Bronchial epithelial cell (primary cell): Measurements from ENCODE around the gene RNFT2. TPM values are rescaled to one million over a fixed set of nuclear protein-coding genes. Genes with fewer than 3 reads are reported as not detected.

ENCODE experiments used
- DNase-seq: peaks from one replicate; pipeline ENCODE4 v3.0.0-alpha.2; 2010; ENCODE audit warnings: low read depth
- FAIRE-seq: peaks from 2 replicates; lab custom pipeline; 2011; peaks lifted over from hg19 to GRCh38; lab: Jason Lieb, UNC
- H3K27me3 ChIP-seq: 2 replicates; pipeline ENCODE4 v1.5.1; 2011; ENCODE audit warnings: low read length; ENCODE audit not compliant: control insufficient read depth, insufficient read depth
- H3K36me3 ChIP-seq: 2 replicates; pipeline ENCODE4 v1.5.1; 2011; ENCODE audit warnings: low read length; ENCODE audit not compliant: control insufficient read depth, insufficient read depth
- H3K4me3 ChIP-seq: 2 replicates; pipeline ENCODE4 v1.5.1; 2011; ENCODE audit warnings: mild to moderate bottlenecking, low read depth, low read length, control low read depth
- total RNA-seq: library from RNA; depleted of rRNA; stranded (reverse); fragments of >200 nt; gene quantifications from 2 replicates; pipeline ENCODE4 v1.2.1, GENCODE V29; 2014
- TF ChIP-seq, protein P1 (sequence below): IDR thresholded peaks from 2 replicates; pipeline ENCODE4 v1.5.1; 2011; ENCODE audit warnings: mild to moderate bottlenecking, moderate library complexity, low read length, control low read depth, inconsistent platforms; ENCODE audit not compliant: insufficient read depth, severe bottlenecking

The RNFT2 gene
- total RNA-seq, 1 donor from 2014 or later, result 0.26 TPM

DNA sequence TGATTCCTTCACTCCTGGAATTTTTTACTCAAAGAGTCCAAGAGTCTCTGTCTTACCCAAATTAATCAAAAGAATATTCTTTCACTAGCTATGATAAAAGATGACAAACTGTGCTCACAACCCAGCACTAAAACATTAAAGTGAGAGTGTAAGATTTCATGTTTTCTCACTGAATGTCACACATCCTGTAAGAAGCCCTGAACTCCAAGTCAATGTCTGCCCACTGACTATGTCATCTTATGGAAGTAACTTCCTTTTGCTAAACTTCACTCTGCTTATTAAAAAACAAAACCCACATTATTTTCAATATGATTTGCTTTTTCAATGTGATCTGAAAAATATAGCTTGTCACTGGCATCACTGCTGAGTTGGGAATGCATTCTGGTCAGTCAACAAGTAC is 15.9 kb upstream of the RNFT2 start:
- no peak for FAIRE-seq

DNA sequence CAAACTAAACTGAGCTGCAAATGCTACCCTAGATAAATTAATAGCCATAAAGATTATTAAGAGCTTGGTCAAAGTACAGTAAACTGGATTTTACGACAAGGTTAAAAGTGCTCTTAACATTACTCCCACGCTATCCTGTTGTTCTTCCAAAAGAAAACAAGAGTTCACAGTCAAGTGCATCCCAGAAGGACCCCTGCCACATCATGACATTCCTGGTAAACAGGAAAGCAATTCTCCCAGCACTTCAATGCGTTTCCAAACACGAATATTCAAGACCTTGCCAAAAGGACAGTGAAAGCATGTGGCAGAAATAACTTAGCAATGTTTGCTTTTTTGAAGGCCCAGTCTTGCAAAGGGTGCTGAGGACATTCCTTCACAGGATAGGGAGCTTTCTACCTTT is 11.4 kb upstream of the RNFT2 start:
- TF ChIP-seq, protein P1, sequence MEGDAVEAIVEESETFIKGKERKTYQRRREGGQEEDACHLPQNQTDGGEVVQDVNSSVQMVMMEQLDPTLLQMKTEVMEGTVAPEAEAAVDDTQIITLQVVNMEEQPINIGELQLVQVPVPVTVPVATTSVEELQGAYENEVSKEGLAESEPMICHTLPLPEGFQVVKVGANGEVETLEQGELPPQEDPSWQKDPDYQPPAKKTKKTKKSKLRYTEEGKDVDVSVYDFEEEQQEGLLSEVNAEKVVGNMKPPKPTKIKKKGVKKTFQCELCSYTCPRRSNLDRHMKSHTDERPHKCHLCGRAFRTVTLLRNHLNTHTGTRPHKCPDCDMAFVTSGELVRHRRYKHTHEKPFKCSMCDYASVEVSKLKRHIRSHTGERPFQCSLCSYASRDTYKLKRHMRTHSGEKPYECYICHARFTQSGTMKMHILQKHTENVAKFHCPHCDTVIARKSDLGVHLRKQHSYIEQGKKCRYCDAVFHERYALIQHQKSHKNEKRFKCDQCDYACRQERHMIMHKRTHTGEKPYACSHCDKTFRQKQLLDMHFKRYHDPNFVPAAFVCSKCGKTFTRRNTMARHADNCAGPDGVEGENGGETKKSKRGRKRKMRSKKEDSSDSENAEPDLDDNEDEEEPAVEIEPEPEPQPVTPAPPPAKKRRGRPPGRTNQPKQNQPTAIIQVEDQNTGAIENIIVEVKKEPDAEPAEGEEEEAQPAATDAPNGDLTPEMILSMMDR, result no peak
- no peaks in the 10 kb centered on the region for H3K27me3 ChIP-seq
- no peaks in the 10 kb centered on the region for H3K36me3 ChIP-seq
- no peak for FAIRE-seq
- H3K4me3 ChIP-seq, result no peak overlapping the region
- DNase-seq, result no peak

More for the DNA sequence above, 15.9 kb upstream of the RNFT2 start:
- TF ChIP-seq, protein P1, result no peak
- H3K36me3 ChIP-seq, result peaks cover 3% of the 10 kb centered on the region
- H3K4me3 ChIP-seq, result no peak overlapping the region
- H3K27me3 ChIP-seq, result no peaks in the 10 kb centered on the region
- no peak for DNase-seq

DNA sequence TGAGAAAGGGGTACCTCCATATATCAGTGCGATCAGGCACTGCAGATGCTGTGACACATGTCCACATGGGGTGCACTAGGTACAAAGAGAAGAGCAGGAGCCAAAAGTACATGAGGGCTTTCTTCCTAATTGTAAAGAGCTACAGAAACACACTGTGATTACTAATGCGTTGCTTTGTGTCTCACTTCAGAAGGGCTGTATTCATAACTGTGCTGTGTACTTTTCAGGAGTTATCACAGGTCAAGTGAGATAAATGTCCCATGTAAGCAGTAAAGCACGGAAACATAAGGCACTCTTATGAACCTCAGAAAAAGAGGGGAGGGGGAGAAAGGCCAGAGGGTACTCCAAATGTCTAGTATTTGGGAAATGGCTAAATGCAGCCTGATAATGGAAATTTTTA is 10.9 kb upstream of the RNFT2 start:
- DNase-seq, result no peak
- TF ChIP-seq, protein P1, result no peak
- H3K4me3 ChIP-seq, result no peak overlapping the region
- H3K36me3 ChIP-seq, result no peaks in the 10 kb centered on the region
- no peaks in the 10 kb centered on the region for H3K27me3 ChIP-seq
- no peak for FAIRE-seq

DNA sequence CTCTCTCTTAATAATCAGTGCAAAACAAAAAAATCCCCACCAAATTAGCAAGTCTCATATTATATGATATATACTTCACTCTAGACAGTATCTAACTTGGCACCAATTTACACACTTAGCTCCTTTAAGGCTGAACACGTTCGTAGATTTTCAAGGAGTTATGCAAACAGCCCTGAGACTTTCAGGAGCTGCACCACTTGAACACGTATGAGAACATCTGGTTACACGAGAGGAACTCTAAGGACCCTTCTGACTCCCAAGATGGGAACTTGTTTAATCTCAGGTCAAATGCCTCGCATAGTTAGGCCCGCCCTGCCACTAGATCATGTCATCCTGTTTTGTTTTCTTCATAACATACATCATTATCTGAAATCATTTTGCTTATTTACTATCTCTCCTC is 10.2 kb upstream of the RNFT2 start:
- Histone ChIP-seq H3K36me3 (no peaks in the 10 kb centered on the region), H3K27me3 (no peaks in the 10 kb centered on the region), H3K4me3 (no peak overlapping the region)
- FAIRE-seq (no peak), DNase-seq (no peak)
- TF ChIP-seq, protein P1, result no peak

DNA sequence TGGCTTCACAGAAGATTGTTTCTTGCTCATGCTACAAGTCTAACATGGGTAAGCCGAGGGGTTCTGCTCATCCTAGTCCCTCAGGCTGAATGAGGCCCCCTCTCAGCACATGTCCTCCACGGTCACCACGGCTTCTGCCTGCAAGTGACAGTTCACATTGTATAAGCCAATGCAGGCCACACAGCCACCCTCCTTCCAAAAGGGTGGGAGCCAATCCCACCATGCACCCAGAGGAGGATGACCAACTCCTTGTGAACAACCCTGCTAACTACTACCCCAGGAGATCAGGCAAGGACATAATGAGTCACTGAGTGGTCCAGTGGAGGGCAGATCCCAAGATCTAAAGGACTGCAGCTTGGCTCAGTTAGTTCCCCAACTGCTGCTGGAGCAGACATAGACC is 6.3 kb upstream of the RNFT2 start:
- peaks cover 7% of the 10 kb centered on the region for H3K36me3 ChIP-seq
- TF ChIP-seq, protein P1, result no peak
- FAIRE-seq, result no peak
- no peak for DNase-seq
- H3K4me3 ChIP-seq, result no peak overlapping the region
- H3K27me3 ChIP-seq, result no peaks in the 10 kb centered on the region

DNA sequence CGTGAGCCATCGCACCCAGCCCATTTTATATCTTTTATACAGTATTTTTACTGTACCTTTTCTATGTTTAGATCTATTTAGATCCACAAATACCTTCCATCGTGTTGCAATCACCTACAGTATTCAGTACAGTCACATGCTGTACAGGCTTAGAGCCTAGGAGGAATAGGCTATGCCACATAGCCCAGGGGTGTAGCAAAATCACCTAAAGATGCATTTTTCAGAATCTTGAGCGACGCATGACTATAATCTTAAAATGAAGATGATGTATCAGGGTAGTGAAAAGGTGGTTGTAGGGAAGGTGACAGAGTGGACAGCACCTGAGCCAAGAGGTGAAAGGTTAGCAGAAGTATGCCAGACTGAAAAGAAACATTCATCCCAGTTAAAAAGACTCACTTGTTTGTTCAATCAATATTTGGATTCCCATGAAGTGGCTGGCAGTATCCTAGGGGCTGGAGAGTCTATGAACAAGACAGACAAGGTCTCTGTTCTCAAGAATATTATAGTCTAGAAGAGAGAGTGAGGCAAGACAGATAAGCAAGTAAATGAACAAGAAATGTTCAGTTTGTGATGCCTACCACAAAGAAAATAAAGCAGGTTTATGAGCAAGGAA is 3.9 kb upstream of the RNFT2 start:
- Histone ChIP-seq H3K4me3 (no peak overlapping the region), H3K36me3 (peaks cover 7% of the 10 kb centered on the region), H3K27me3 (no peaks in the 10 kb centered on the region)
- FAIRE-seq, result no peak
- TF ChIP-seq, protein P1, result no peak
- no peak for DNase-seq
